ENCODE measurements around the gene FANCI. TPM values are rescaled to one million over a fixed set of nuclear protein-coding genes. Genes with fewer than 3 reads are reported as not detected.

The FANCI gene
- total RNA-seq, 1 experiment from 2014 or later = 163 TPM

DNA sequence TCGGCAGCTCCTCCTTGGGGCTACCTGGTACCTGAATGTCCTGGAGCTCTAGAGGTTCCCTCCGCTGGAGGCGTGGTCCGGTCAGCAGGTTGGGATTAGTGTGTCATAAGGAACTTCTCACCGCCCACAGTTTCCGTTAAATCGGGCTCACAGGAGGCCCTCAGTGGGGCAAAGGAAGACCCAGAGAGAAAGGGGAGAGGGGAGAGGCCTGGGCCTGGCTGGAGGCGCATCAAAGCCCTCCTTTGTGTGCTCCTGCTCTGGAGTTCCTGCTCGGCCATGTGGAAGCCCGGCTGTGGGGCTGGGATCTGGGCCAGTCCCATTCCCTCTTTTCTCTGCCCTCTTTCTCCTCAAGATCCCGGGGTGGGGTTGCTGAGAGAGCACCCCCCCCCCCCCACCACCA, 22.2 kb upstream of the FANCI start, which contains the start of gene RLBP1:
Gene RLBP1 (minus strand): TSS at position 37 of the 400 bp plus-strand sequence. CDS start 2,604 bp downstream, outside the sequence.
- Histone ChIP-seq H3K4me1 (ENCODE audit: insufficient read depth, low read length, poor library complexity, severe bottlenecking) (no peaks in the 10 kb centered on the region), H3K36me3 (ENCODE audit: insufficient read depth, low read length, poor library complexity, severe bottlenecking) (no peaks in the 10 kb centered on the region)
- intact Hi-C loops (cut with micrococcal nuclease; ENCODE audit: unreplicated experiment) = no loop called here

DNA sequence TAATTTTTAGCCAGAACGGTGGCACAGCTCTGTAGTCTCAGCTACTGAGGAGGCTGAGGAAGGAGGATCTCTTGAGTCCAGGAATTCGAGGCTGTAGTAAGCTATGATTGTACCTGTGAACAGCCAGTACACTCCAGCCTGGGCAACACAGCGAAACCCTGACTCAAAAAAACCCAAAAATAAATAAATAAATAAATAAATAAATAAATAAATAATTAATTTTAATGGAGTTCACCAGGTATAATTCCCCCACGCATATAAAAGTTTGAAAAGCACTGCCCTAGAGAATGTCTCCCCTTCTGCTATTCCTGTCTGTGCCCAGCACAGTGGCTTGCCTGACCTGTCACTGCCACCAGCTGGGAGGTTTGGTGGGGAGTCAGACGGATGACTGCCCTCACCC, 18.2 kb upstream of the FANCI start:
- CTCF ChIA-PET = no interaction called here
- H3K27me3 ChIP-seq (replicated peaks; ENCODE audit: insufficient read depth, low read depth, low read length, poor library complexity) = no peaks in the 10 kb centered on the region
- no peak overlapping the region for H3K27ac ChIP-seq (ENCODE audit: low read depth, low read length, poor library complexity, severe bottlenecking)
- H3K4me3 ChIP-seq (ENCODE audit: low read depth, low read length, poor library complexity, severe bottlenecking) = no peak overlapping the region
- POLR2A ChIA-PET (ENCODE audit: low non-redundant PET) = no interaction called here
- TF ChIP-seq EZH2 (IDR thresholded peaks at IDR 0.05; ENCODE audit: borderline replicate concordance, low read depth, low read length, poor library complexity, severe bottlenecking) = no peak
- TF ChIP-seq, protein P1, sequence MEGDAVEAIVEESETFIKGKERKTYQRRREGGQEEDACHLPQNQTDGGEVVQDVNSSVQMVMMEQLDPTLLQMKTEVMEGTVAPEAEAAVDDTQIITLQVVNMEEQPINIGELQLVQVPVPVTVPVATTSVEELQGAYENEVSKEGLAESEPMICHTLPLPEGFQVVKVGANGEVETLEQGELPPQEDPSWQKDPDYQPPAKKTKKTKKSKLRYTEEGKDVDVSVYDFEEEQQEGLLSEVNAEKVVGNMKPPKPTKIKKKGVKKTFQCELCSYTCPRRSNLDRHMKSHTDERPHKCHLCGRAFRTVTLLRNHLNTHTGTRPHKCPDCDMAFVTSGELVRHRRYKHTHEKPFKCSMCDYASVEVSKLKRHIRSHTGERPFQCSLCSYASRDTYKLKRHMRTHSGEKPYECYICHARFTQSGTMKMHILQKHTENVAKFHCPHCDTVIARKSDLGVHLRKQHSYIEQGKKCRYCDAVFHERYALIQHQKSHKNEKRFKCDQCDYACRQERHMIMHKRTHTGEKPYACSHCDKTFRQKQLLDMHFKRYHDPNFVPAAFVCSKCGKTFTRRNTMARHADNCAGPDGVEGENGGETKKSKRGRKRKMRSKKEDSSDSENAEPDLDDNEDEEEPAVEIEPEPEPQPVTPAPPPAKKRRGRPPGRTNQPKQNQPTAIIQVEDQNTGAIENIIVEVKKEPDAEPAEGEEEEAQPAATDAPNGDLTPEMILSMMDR (conservative IDR thresholded peaks at IDR 0.05; ENCODE audit: low read depth, low read length) = no peak
- no peak for DNase-seq (ENCODE audit: low spot score)
- H3K4me1 ChIP-seq (ENCODE audit: insufficient read depth, low read length, poor library complexity, severe bottlenecking) = no peaks in the 10 kb centered on the region
- no peaks in the 10 kb centered on the region for H3K36me3 ChIP-seq (ENCODE audit: insufficient read depth, low read length, poor library complexity, severe bottlenecking)
- no peaks in the 10 kb centered on the region for H3K9me3 ChIP-seq (ENCODE audit: low read depth, low read length, poor library complexity, severe bottlenecking)
- no TSS peak for BruUV-seq (replicated peaks)
- intact Hi-C loops (cut with micrococcal nuclease; ENCODE audit: unreplicated experiment) = no loop called here

More for the DNA sequence above, 22.2 kb upstream of the FANCI start, which contains the start of gene RLBP1:
- no peak for TF ChIP-seq EZH2 (IDR thresholded peaks at IDR 0.05; ENCODE audit: borderline replicate concordance, low read depth, low read length, poor library complexity, severe bottlenecking)
- TF ChIP-seq, protein P1 (conservative IDR thresholded peaks at IDR 0.05; ENCODE audit: low read depth, low read length) = no peak
- DNase-seq (ENCODE audit: low spot score) = no peak
- POLR2A ChIA-PET (ENCODE audit: low non-redundant PET) = no interaction called here
- no peaks in the 10 kb centered on the region for H3K27me3 ChIP-seq (replicated peaks; ENCODE audit: insufficient read depth, low read depth, low read length, poor library complexity)
- no TSS peak for BruUV-seq (replicated peaks)
- H3K27ac ChIP-seq (ENCODE audit: low read depth, low read length, poor library complexity, severe bottlenecking) = no peak within 1 kb of the TSS
- CTCF ChIA-PET = no interaction called here
- no peak within 1 kb of the TSS for H3K4me3 ChIP-seq (ENCODE audit: low read depth, low read length, poor library complexity, severe bottlenecking)
- no peaks in the 10 kb centered on the region for H3K9me3 ChIP-seq (ENCODE audit: low read depth, low read length, poor library complexity, severe bottlenecking)

DNA sequence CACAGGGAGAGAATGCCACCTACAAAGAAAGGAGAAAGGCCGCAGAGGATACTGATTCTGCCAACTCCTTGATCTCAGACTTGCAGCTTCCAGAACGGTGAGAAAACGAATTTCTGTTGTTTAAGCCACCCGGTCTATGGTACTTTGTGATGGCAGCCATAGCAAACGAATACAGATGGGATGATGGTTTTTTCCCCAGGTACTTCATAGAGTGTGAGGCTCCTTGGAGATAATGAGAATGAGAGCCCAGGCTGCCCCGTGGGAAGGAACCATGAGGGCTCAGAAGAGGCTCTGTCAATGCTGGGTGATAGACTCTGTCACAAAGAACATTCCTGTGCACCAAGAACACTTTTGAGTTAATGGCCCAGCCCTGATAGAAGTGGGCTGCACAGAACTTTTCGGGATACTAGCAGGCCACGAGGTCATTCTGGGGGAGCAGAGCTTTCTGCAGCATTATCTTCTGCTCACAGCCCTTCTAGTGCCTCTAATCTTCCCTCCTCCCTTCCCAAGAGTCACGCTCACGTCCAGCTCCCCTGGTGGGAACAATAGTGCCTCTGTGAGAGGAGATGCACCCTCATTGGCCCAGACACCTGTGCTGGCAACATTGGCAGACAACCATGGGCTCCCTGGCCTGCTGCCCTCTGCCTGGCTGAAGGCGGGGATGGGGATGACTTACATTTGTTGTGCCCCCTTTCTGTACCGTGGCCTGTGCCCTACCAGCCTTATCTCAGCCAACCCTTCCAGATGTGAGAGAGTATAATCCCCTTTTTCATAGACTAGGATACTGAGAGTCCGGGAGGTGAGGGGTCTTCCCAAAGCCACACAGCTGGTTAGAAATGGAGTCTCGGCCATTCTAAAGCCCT, 17.2 kb upstream of the FANCI start:
- ChIA-PET CTCF (no interaction called here), POLR2A (ENCODE audit: low non-redundant PET) (no interaction called here)
- TF ChIP-seq EZH2 (IDR thresholded peaks at IDR 0.05; ENCODE audit: borderline replicate concordance, low read depth, low read length, poor library complexity, severe bottlenecking) = no peak
- TF ChIP-seq, protein P1 (conservative IDR thresholded peaks at IDR 0.05; ENCODE audit: low read depth, low read length) = no peak
- H3K36me3 ChIP-seq (ENCODE audit: insufficient read depth, low read length, poor library complexity, severe bottlenecking) = no peaks in the 10 kb centered on the region
- intact Hi-C loops (cut with micrococcal nuclease; ENCODE audit: unreplicated experiment) = no loop called here
- BruUV-seq (replicated peaks) = no TSS peak
- no peaks in the 10 kb centered on the region for H3K27me3 ChIP-seq (replicated peaks; ENCODE audit: insufficient read depth, low read depth, low read length, poor library complexity)
- H3K27ac ChIP-seq (ENCODE audit: low read depth, low read length, poor library complexity, severe bottlenecking) = no peak overlapping the region
- no peak overlapping the region for H3K4me3 ChIP-seq (ENCODE audit: low read depth, low read length, poor library complexity, severe bottlenecking)
- no peaks in the 10 kb centered on the region for H3K9me3 ChIP-seq (ENCODE audit: low read depth, low read length, poor library complexity, severe bottlenecking)
- H3K4me1 ChIP-seq (ENCODE audit: insufficient read depth, low read length, poor library complexity, severe bottlenecking) = no peaks in the 10 kb centered on the region
- DNase-seq (ENCODE audit: low spot score) = no peak
